ENCODE data around the gene HOXC6.

Gene HOXC6

DNA sequence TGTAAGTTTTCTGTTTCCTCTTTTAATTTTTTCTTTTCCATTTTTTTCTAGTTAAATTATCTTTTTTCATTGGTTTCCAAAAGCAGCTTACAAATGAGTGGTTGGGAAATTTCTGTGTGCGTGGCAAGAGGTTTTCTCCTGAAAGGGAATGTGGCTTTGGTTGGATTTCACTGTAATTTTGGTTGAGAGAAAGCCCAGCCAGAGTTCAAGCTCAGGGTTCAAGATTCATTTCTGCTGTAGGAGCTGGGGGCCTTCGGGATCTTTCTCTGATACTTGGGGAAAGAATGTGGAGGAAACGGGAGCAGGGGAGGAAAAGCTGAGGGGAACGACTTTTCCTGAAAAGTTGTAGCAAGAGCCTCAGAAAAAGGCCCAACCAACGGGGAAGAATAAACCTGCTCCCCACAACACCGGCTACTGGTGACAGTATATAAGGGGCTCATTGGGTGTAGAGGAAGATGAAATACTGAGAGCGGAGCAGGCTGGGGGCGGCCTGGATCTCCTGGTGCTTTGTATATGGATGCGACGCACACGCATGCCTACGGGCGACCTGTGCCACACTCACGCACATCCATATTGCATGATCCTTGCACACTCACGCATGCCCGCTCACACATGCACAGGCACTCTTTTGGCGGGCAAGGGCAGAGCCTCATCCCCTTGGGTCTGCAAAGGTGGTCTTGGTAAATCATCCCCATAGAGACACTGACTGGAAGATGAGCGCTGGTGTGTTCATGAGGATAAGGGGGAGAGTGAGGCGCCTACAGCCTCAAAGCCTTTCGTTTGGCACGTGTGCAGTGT, 41.4 kb upstream of the HOXC6 start:
- peaks cover 36% of the 10 kb centered on the region for H3K4me1 Mint-ChIP-seq
- H3K4me3 Mint-ChIP-seq = no peak overlapping the region
- H3K27ac Mint-ChIP-seq = no peak overlapping the region

GRCh38 chr12:53987787-53988230, 40.4 kb upstream of the HOXC6 start:
- Mint-ChIP-seq H3K36me3 (ENCODE audit: low read depth) (no peaks in the 10 kb centered on the region), H3K4me3 (no peak overlapping the region), H3K27me3 (peaks cover 89% of the 10 kb centered on the region), H3K4me1 (peaks cover 40% of the 10 kb centered on the region), H3K9me3 (no peaks in the 10 kb centered on the region), H3K27ac (no peak overlapping the region)
- ATAC-seq (no peak), DNase-seq (no peak)

More for the DNA sequence above, 41.4 kb upstream of the HOXC6 start:
- Mint-ChIP-seq H3K9me3 (no peaks in the 10 kb centered on the region), H3K36me3 (ENCODE audit: low read depth) (no peaks in the 10 kb centered on the region), H3K27me3 (peaks cover 89% of the 10 kb centered on the region)
- DNase-seq = no peak
- no peak for ATAC-seq

DNA sequence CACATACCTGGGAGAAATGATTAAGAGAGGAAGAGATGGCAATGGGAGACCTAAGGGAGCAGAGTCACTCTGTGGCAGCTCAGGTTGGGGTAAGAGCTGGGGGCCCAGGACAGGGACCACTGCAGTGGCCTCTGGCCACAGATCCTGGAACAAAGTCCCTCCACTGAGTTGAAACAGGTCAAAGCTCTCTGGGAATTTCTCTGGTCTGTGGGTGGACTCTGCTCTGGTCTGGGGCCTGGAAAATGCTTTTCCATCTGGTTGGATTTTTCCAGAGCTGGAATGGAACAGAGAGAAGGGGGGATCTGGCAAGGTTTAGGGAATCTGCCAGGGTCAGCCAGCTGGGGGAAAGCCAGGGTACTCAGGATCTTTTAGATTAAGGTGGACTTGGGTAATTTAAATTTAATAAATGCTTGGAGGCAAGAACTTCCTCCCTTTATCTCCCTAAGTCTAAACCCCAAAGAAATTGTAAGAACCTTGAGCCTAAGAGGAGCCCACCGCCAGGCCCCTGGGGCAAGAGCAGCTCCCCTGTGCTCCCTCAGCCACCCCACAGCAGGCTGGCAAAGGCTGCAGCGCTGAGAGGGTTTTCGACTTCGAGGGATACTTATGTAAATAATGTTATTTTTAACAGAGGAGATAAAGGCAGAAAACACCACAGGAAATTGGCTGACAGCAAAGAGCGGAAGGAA, 39.6 kb upstream of the HOXC6 start:
- no peaks in the 10 kb centered on the region for H3K9me3 Mint-ChIP-seq
- H3K27ac Mint-ChIP-seq = no peak overlapping the region
- H3K4me1 Mint-ChIP-seq = peaks cover 37% of the 10 kb centered on the region
- H3K4me3 Mint-ChIP-seq = no peak overlapping the region
- H3K27me3 Mint-ChIP-seq = peaks cover 89% of the 10 kb centered on the region
- no peaks in the 10 kb centered on the region for H3K36me3 Mint-ChIP-seq (ENCODE audit: low read depth)
- DNase-seq (no peak), ATAC-seq (no peak)

DNA sequence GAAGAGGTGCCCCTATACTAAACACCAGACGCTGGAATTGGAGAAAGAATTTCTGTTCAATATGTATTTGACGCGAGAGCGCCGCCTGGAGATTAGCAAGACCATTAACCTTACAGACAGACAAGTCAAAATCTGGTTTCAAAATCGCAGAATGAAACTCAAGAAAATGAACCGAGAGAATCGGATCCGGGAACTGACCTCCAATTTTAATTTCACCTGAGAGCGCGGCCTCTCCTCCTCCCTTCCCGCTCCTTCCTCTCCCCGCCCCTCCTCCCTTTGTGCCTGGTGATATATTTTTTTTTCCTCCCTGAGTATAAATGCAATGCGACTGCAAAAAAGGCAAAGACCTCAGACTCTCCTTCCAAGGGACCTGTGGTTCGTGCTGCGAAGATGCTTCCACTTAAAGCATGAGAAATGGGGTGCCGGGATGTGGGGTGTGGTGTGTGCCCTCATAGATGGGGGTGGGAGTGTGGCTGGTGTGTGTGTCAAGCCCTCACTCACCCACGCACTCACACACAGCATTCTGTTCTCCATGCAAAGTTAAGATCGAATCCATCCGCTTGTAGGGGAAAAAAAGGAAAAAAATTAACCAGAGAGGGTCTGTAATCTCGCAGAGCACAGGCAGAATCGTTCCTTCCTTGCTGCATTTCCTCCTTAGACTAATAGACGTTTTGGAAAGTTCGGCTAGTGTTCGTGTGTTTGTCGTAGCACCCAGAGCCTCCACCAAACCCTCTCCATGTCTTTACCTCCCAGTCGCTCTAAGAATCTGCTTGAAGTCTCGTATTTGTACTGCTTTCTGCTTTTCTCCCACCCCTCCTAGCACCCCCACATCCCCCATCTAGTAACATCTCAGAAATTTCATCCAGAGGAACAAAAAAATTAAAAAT, 38.8 kb upstream of the HOXC6 start:
- peaks cover 41% of the 10 kb centered on the region for H3K4me1 Mint-ChIP-seq
- ATAC-seq = no peak
- no peaks in the 10 kb centered on the region for H3K36me3 Mint-ChIP-seq (ENCODE audit: low read depth)
- peaks cover 92% of the 10 kb centered on the region for H3K27me3 Mint-ChIP-seq
- H3K9me3 Mint-ChIP-seq = no peaks in the 10 kb centered on the region
- H3K4me3 Mint-ChIP-seq = no peak overlapping the region
- no peak for DNase-seq
- H3K27ac Mint-ChIP-seq = no peak overlapping the region

DNA sequence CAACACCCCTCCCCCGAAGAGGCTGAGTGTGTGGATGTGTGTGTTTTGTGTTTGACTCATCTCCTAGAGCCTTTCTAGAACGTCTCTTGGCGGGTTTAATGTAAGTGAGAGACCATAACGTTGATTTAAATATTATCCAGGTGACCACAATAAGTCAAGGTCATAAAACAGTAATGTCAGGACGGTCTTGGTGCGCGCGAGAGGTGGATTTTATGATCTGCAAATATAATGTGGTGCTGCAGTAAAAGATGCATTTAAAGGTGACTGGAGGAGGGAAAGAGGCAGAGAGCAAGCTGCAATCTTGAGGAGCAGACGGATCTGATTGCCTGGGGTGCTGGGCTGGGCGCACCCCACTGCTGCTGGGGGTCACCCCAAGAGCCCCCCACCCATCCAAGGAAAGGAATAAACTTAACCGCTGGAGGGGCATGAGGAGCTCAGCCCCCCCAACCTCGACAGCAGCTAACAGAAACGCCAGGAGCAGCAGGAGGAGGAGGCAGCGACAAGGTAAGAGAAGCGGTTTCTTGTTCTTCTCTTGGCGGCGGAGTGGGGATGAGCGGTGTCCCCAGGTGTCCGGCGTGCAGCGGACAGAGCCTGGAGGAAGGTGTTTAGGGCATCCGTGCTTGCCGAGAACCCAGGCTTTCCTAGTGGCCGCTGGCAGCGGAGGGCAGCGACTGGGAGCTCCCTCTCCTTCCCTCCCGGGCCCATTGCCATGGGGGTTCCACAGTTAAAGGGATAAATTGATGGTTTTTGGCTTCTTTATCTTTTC, 37.7 kb upstream of the HOXC6 start:
- H3K36me3 Mint-ChIP-seq (ENCODE audit: low read depth) = no peaks in the 10 kb centered on the region
- DNase-seq (no peak), ATAC-seq (no peak)
- H3K27ac Mint-ChIP-seq = no peak overlapping the region
- no peaks in the 10 kb centered on the region for H3K9me3 Mint-ChIP-seq
- H3K4me1 Mint-ChIP-seq = peaks cover 42% of the 10 kb centered on the region
- peaks cover 93% of the 10 kb centered on the region for H3K27me3 Mint-ChIP-seq
- H3K4me3 Mint-ChIP-seq = no peak overlapping the region

GRCh38 chr12:53991077-53991460, 37.2 kb upstream of the HOXC6 start:
- Mint-ChIP-seq H3K4me3 (no peak overlapping the region), H3K9me3 (no peaks in the 10 kb centered on the region), H3K4me1 (peaks cover 43% of the 10 kb centered on the region), H3K27ac (no peak overlapping the region), H3K27me3 (peaks cover 93% of the 10 kb centered on the region), H3K36me3 (ENCODE audit: low read depth) (no peaks in the 10 kb centered on the region)
- no peak for ATAC-seq
- no peak for DNase-seq

GRCh38 chr12:53992377-53992889, 35.8 kb upstream of the HOXC6 start:
- no peaks in the 10 kb centered on the region for H3K9me3 Mint-ChIP-seq
- ATAC-seq (peak; percentile 55), DNase-seq (no peak)
- H3K27ac Mint-ChIP-seq = no peak overlapping the region
- H3K4me1 Mint-ChIP-seq = peaks cover 49% of the 10 kb centered on the region
- H3K4me3 Mint-ChIP-seq = no peak overlapping the region
- H3K27me3 Mint-ChIP-seq = peaks cover 94% of the 10 kb centered on the region
- H3K36me3 Mint-ChIP-seq (ENCODE audit: low read depth) = no peaks in the 10 kb centered on the region

- H3K4me1 Mint-ChIP-seq = peaks cover 52% of the 10 kb centered on the region
- ATAC-seq = no peak
- H3K27ac Mint-ChIP-seq = no peak overlapping the region
- peaks cover 94% of the 10 kb centered on the region for H3K27me3 Mint-ChIP-seq
- H3K4me3 Mint-ChIP-seq = peak overlapping the region; percentile 25
- no peak for DNase-seq
- no peaks in the 10 kb centered on the region for H3K9me3 Mint-ChIP-seq
- peaks cover 2% of the 10 kb centered on the region for H3K36me3 Mint-ChIP-seq (ENCODE audit: low read depth)
These were observed 34.9 kb upstream of the HOXC6 start for GRCh38 chr12:53993162-53994008.

DNA sequence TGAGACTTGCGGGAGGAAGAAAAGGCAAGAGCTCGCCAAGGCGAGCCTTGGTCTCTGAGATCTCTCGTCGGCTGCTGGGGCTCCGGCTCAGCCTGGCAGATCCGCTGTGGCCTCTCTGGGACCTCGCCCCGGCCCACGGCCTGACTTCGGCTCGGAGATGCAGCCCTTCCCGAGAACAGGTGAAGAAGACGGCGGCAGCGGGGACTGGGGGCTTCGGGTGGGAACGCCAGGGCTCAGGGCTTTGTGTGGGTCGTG, 34.3 kb upstream of the HOXC6 start:
- Mint-ChIP-seq H3K9me3 (no peaks in the 10 kb centered on the region), H3K36me3 (ENCODE audit: low read depth) (peaks cover 2% of the 10 kb centered on the region), H3K4me1 (peaks cover 51% of the 10 kb centered on the region), H3K27me3 (peaks cover 95% of the 10 kb centered on the region), H3K27ac (no peak overlapping the region), H3K4me3 (no peak overlapping the region)
- no peak for DNase-seq
- no peak for ATAC-seq

- H3K27me3 Mint-ChIP-seq = peaks cover 95% of the 10 kb centered on the region
- no peak for ATAC-seq
- H3K36me3 Mint-ChIP-seq (ENCODE audit: low read depth) = peaks cover 2% of the 10 kb centered on the region
- H3K27ac Mint-ChIP-seq = no peak overlapping the region
- DNase-seq = no peak
- peaks cover 47% of the 10 kb centered on the region for H3K4me1 Mint-ChIP-seq
- no peaks in the 10 kb centered on the region for H3K9me3 Mint-ChIP-seq
- peak overlapping the region; percentile 71 for H3K4me3 Mint-ChIP-seq
These were observed 33.8 kb upstream of the HOXC6 start for GRCh38 chr12:53994264-53995001.

- Mint-ChIP-seq H3K9me3 (no peaks in the 10 kb centered on the region), H3K36me3 (ENCODE audit: low read depth) (peaks cover 2% of the 10 kb centered on the region), H3K27me3 (peaks cover 93% of the 10 kb centered on the region), H3K4me3 (peak overlapping the region; percentile 71), H3K27ac (no peak overlapping the region), H3K4me1 (peaks cover 42% of the 10 kb centered on the region)
- ATAC-seq (no peak), DNase-seq (no peak)
These were observed 33.2 kb upstream of the HOXC6 start for GRCh38 chr12:53995002-53995377.

GRCh38 chr12:53995378-53996239, 32.6 kb upstream of the HOXC6 start:
- H3K27me3 Mint-ChIP-seq = peaks cover 92% of the 10 kb centered on the region
- no peak overlapping the region for H3K27ac Mint-ChIP-seq
- H3K4me1 Mint-ChIP-seq = peaks cover 38% of the 10 kb centered on the region

More at GRCh38 chr12:53995378-53996239, 32.6 kb upstream of the HOXC6 start:
- no peaks in the 10 kb centered on the region for H3K9me3 Mint-ChIP-seq
- ATAC-seq (no peak), DNase-seq (no peak)
- H3K4me3 Mint-ChIP-seq = peak overlapping the region; percentile 71
- H3K36me3 Mint-ChIP-seq (ENCODE audit: low read depth) = peaks cover 2% of the 10 kb centered on the region
